Measurements from ENCODE around the gene INSR.

- TF ChIP-seq, protein P1, sequence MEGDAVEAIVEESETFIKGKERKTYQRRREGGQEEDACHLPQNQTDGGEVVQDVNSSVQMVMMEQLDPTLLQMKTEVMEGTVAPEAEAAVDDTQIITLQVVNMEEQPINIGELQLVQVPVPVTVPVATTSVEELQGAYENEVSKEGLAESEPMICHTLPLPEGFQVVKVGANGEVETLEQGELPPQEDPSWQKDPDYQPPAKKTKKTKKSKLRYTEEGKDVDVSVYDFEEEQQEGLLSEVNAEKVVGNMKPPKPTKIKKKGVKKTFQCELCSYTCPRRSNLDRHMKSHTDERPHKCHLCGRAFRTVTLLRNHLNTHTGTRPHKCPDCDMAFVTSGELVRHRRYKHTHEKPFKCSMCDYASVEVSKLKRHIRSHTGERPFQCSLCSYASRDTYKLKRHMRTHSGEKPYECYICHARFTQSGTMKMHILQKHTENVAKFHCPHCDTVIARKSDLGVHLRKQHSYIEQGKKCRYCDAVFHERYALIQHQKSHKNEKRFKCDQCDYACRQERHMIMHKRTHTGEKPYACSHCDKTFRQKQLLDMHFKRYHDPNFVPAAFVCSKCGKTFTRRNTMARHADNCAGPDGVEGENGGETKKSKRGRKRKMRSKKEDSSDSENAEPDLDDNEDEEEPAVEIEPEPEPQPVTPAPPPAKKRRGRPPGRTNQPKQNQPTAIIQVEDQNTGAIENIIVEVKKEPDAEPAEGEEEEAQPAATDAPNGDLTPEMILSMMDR (IDR thresholded peaks at IDR 0.05): no peak
- TF ChIP-seq POLR2A (IDR thresholded peaks at IDR 0.05): no peak
Measured at GRCh38 chr19:7142771-7143170, 151.4 kb downstream of the INSR start.
